H1 (cell line): ENCODE results near the gene RABGGTB. TPM values are rescaled to one million over a fixed set of nuclear protein-coding genes. Genes with fewer than 3 reads are reported as not detected.

Source experiments
- CTBP2 ChIP-seq: IDR thresholded peaks from 2 replicates; pipeline ENCODE4 v1.7.0; 2011; ENCODE audit warnings: borderline replicate concordance, mild to moderate bottlenecking, moderate library complexity, mixed read lengths, low read length; ENCODE audit not compliant: insufficient read depth, insufficient read length
- EZH2 ChIP-seq: fragments of 200-600 bp; sonication (generic); IDR thresholded peaks from 2 replicates; pipeline ENCODE4 v1.7.1; 2012; ENCODE audit warnings: low read depth, mild to moderate bottlenecking, moderate library complexity, low read length, inconsistent platforms; ENCODE audit not compliant: severe bottlenecking
- HDAC6 ChIP-seq: IDR thresholded peaks from one replicate; pipeline ENCODE4 v1.7.1; 2012; ENCODE audit warnings: low read depth, mild to moderate bottlenecking, inconsistent platforms, low read length, moderate library complexity
- MAFK ChIP-seq: IDR thresholded peaks from 2 replicates; pipeline ENCODE4 v1.6.1; 2012; ENCODE audit warnings: low read depth, mild to moderate bottlenecking, improper control_type of control experiment, low read length
- POU5F1 ChIP-seq: IDR thresholded peaks from 2 replicates; pipeline ENCODE4 v1.6.1; 2011; ENCODE audit warnings: low read depth, mild to moderate bottlenecking, low read length, moderate library complexity
- SIRT6 ChIP-seq: IDR thresholded peaks from one replicate; pipeline ENCODE4 v1.7.1; 2012; ENCODE audit warnings: low read length, inconsistent platforms
- TAF1 ChIP-seq: IDR thresholded peaks from 2 replicates; pipeline ENCODE4 v1.6.1; 2011; ENCODE audit warnings: mild to moderate bottlenecking, low read depth, low read length
- polyA plus RNA-seq, 7 experiments: library from polyadenylated mRNA; depleted of rRNA in 3 of 7; stranded (reverse) in 5 of 7; unstranded in 2 of 7; fragments of >200 nt in 5 of 7; fragments of 200-250 nt in 2 of 7; gene quantifications; 1 replicate in 5 of 7; 2 replicates in 1 of 7; 4 replicates in 1 of 7; pipeline versions ENCODE4 v1.2.1 to v1.2.3, GENCODE V29; 2011 to 2013; ENCODE audit warnings: missing spikeins in 2 of 7, mixed read lengths in 2 of 7
- total RNA-seq: library from RNA; stranded (reverse); fragmentation: NEBNext Ultra II Directional; extraction: Animal tissue kit (Norgen Biotek cat#: 25700); gene quantifications from 2 replicates; pipeline ENCODE4 v1.2.1, GENCODE V29; 2021
- TF ChIP-seq, protein P1 (sequence below), 3 experiments: IDR thresholded peaks; 1 replicate in 2 of 3; 2 replicates in 1 of 3; pipeline versions ENCODE4 v1.5.1 to v1.6.1; 2011; ENCODE audit warnings: low read length in 3 of 3, mild to moderate bottlenecking in 3 of 3, inconsistent platforms in 2 of 3, low read depth in 1 of 3, moderate library complexity in 1 of 3; ENCODE audit not compliant: insufficient read depth in 1 of 3; ENCODE audit errors: control extremely low read depth in 1 of 3

Gene RABGGTB
- total and polyA plus RNA-seq, 2 of the 8 experiments (the other 6 are each of a cell fraction or from before 2014, with no cell fraction given), result 70.7 to 124 TPM

DNA sequence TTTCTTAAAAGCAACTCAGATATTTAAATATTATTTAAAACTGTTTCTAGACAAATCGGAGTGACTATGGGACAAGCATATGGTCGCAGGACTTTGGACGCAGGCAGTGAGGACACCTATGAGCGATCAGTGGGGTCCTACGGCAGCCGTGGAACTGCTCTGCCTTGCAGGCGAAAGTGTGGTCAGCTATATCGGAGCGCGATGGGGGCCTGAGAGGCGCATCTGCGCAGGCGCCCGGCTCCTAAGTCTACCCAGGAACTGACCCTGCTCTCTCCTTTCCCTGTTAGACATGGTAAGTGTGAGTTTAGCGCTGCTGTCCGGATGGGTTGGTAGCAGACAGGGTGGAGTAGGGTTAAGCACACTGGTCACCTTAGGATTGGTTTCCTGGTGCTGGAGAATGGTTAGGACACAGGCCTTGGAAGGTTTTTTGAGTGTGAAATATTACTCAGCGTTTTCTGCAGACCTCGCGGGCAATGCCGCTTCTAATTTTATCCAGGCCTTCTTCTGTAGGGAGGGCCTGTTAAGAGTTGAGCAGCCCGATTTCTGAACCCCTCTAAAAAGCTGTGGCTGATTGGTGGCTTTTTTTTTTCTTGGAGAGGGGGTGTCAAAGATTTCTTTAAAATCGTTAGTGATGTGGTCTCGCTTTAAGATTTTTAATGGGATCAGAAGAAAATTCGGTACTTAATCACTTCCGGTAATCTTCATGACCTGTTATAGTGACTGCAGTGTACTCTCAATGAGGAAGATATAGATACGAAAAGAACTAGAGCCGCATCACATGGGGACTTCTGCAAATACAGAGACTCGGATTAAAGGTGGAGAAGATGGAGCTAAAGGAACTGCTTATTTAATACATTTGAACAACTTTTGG is at the start of gene RABGGTB (continued):
- no peak for TF ChIP-seq HDAC6
- TF ChIP-seq, protein P1, sequence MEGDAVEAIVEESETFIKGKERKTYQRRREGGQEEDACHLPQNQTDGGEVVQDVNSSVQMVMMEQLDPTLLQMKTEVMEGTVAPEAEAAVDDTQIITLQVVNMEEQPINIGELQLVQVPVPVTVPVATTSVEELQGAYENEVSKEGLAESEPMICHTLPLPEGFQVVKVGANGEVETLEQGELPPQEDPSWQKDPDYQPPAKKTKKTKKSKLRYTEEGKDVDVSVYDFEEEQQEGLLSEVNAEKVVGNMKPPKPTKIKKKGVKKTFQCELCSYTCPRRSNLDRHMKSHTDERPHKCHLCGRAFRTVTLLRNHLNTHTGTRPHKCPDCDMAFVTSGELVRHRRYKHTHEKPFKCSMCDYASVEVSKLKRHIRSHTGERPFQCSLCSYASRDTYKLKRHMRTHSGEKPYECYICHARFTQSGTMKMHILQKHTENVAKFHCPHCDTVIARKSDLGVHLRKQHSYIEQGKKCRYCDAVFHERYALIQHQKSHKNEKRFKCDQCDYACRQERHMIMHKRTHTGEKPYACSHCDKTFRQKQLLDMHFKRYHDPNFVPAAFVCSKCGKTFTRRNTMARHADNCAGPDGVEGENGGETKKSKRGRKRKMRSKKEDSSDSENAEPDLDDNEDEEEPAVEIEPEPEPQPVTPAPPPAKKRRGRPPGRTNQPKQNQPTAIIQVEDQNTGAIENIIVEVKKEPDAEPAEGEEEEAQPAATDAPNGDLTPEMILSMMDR (IDR thresholded peaks at IDR 0.05; ENCODE audit: control extremely low read depth in 1 of 3, insufficient read depth in 1 of 3, low read depth in 1 of 3, low read length in 3 of 3), result no peak
- TF ChIP-seq EZH2, result no peak
- TF ChIP-seq SIRT6, result no peak
- TF ChIP-seq CTBP2, result no peak
- peak; percentile 99 for TF ChIP-seq TAF1
- TF ChIP-seq MAFK, result no peak
- no peak for TF ChIP-seq POU5F1
